ENCODE results near the gene VGLL4. TPM values are rescaled to one million over a fixed set of nuclear protein-coding genes. Genes with fewer than 3 reads are reported as not detected.

Gene VGLL4
- total RNA-seq, 3 donors from 2014 or later: 42.5 to 51.3 (median 46.4) TPM

GRCh38 chr3:11651477-11651876 is 7.8 kb upstream of the VGLL4 start:
- no peaks in the 10 kb centered on the region for H3K4me1 ChIP-seq (ENCODE audit: low read depth)
- H3K36me3 ChIP-seq (ENCODE audit: low read depth): no peaks in the 10 kb centered on the region
- H3K9me3 ChIP-seq: no peaks in the 10 kb centered on the region
- DNase-seq (no peak), ATAC-seq (no peak)
- intact Hi-C loops (cut with DNase I, micrococcal nuclease): loop anchor here in 1 of 2 donors (10.0 kb wide), 1 partner anchor 153 kb away; no protein-coding TSS in a partner anchor
- no peak for TF ChIP-seq CTCF (IDR thresholded peaks at IDR 0.05)
- H3K4me3 ChIP-seq: no peak overlapping the region

- intact Hi-C loops (cut with DNase I, micrococcal nuclease): loop anchor here in 1 of 2 donors (10.0 kb wide), 1 partner anchor 154 kb away; no protein-coding TSS in a partner anchor
- Histone ChIP-seq H3K9me3 (no peaks in the 10 kb centered on the region), H3K4me3 (no peak overlapping the region), H3K4me1 (ENCODE audit: low read depth) (no peaks in the 10 kb centered on the region), H3K36me3 (ENCODE audit: low read depth) (no peaks in the 10 kb centered on the region)
- TF ChIP-seq CTCF (IDR thresholded peaks at IDR 0.05): no peak
- ATAC-seq (no peak), DNase-seq (no peak)
These were observed 6.7 kb upstream of the VGLL4 start for GRCh38 chr3:11650391-11650790.

- no peaks in the 10 kb centered on the region for H3K9me3 ChIP-seq
- H3K4me3 ChIP-seq: no peak overlapping the region
- H3K36me3 ChIP-seq (ENCODE audit: low read depth): no peaks in the 10 kb centered on the region
- intact Hi-C loops (cut with DNase I, micrococcal nuclease): loop anchor here in 1 of 2 donors (10.0 kb wide), 2 partner anchors 54 to 174 kb away; no protein-coding TSS in a partner anchor
- ATAC-seq: no peak
- no peak for DNase-seq
- no peak for TF ChIP-seq CTCF (IDR thresholded peaks at IDR 0.05)
- H3K4me1 ChIP-seq (ENCODE audit: low read depth): peaks cover 7% of the 10 kb centered on the region
These were observed 5.0 kb upstream of the VGLL4 start for GRCh38 chr3:11648735-11649134.

DNA sequence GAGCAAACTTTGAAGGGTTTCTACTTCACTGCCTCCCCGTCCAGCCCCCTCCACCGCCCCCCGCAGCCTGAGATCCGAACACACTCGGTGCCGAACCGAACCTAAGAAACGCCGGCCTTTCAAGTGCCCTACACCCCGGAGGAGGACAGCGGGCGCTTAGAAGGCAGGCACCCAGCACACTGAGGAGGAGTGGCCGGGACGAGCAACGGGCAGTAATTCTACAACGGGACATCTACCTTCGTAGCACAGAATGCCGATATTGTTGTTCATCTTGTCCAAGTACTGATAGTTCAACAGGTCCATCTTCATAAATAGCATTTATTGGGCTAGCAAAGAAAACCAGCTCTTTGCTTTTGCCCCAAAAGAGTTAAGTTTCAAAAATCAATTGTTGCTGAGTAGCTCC is 513 bp downstream of the VGLL4 start:
- H3K36me3 ChIP-seq (ENCODE audit: low read depth): no peaks in the 10 kb centered on the region
- peaks cover 28% of the 10 kb centered on the region for H3K4me1 ChIP-seq (ENCODE audit: low read depth)
- intact Hi-C loops (cut with DNase I, micrococcal nuclease): loop anchor here in 1 of 2 donors (10.0 kb wide), 2 partner anchors 48 to 168 kb away; no protein-coding TSS in a partner anchor
- TF ChIP-seq CTCF (IDR thresholded peaks at IDR 0.05): no peak
- H3K9me3 ChIP-seq: no peaks in the 10 kb centered on the region
- peak overlapping the region; percentile 56 for H3K4me3 ChIP-seq
- ATAC-seq: peak; percentile 64
- DNase-seq: peak; percentile 59 to 74 (median 69)

GRCh38 chr3:11642431-11643191 is 1.1 kb downstream of the VGLL4 start:
- TF ChIP-seq CTCF (IDR thresholded peaks at IDR 0.05): no peak
- H3K4me1 ChIP-seq (ENCODE audit: low read depth): peaks cover 31% of the 10 kb centered on the region
- H3K9me3 ChIP-seq: no peaks in the 10 kb centered on the region
- no peaks in the 10 kb centered on the region for H3K36me3 ChIP-seq (ENCODE audit: low read depth)
- intact Hi-C loops (cut with DNase I, micrococcal nuclease): loop anchor here in 1 of 2 donors (10.0 kb wide), 2 partner anchors 48 to 168 kb away; no protein-coding TSS in a partner anchor
- H3K4me3 ChIP-seq: peak overlapping the region; percentile 56
- ATAC-seq: peak; percentile 84
- DNase-seq: peak; percentile 63 to 86 (median 83)
